Stimulated activated CD8-positive, alpha-beta memory T cell treated with anti-CD3 and anti-CD28 coated beads, Interleukin-15, amount 100 ng/mL, for 48 hours (primary cell): Measurements from ENCODE around the gene TBC1D2B.

ENCODE experiments used
- DNase-seq, 2 donors: peaks; one replicate each; pipeline ENCODE4 v3.0.0-alpha.2; 2020; ENCODE audit warnings: low read depth in 2 of 2

Gene TBC1D2B

DNA sequence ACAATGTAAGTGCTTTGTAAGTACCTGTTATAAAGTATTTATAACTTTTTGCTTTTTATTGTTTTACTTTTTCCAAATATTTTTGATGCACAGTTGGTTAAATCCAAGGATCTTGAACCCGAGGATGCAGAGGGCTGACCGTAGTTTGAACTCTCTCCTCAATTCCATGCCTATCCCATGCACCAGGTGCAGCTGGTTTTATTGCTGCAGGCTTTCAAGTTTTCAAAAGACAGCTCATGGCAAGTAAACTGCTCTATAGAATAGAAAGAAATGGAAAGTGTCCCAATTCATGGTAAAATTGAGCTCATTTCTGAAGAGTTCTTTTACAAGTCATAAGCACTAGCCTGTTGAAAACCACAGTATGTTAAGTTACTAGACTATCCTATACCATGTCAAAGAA, 131.9 kb downstream of the TBC1D2B start:
- DNase-seq: no peak
